Prostate gland (tissue), 2 donors: Measurements from ENCODE around the gene VRK3. TPM values are rescaled to one million over a fixed set of nuclear protein-coding genes. Genes with fewer than 3 reads are reported as not detected.
"Not testable (repeated sequence)": the region's sequence is repeated elsewhere in the genome, so short reads cannot be mapped to it uniquely, and the experiment has no call there.

Experiments used
- DNase-seq: peaks from one replicate; pipeline ENCODE4 v3.0.0-alpha.2; 2019; ENCODE audit warnings: low spot score
- H3K27ac ChIP-seq, 2 donors: fragments of 200-600 bp; sonication (generic); 2 replicates each; pipeline ENCODE4 v1.5.1; 2017 to 2019
- H3K27me3 ChIP-seq: fragments of 200-600 bp; sonication (generic); replicated peaks from 2 replicates; pipeline ENCODE4 v1.5.1; 2019; ENCODE audit not compliant: insufficient read depth
- H3K36me3 ChIP-seq, 2 donors: fragments of 200-600 bp; sonication (generic); 1 replicate in 1 of 2; 2 replicates in 1 of 2; pipeline versions ENCODE4 v1.5.1 to v1.8.1; 2017 to 2019
- H3K4me1 ChIP-seq: fragments of 200-600 bp; sonication (generic); replicated peaks from 2 replicates; pipeline ENCODE4 v1.5.1; 2019
- H3K4me3 ChIP-seq, 2 donors: fragments of 200-600 bp; sonication (generic); 2 replicates each; pipeline ENCODE4 v1.5.1; 2017 to 2019
- H3K9me3 ChIP-seq: fragments of 200-600 bp; sonication (generic); 2 replicates; pipeline ENCODE4 v1.5.1; 2017
- POLR2A ChIP-seq: fragments of 450-650 bp; IDR thresholded peaks from one replicate; pipeline ENCODE4 v1.6.1; 2016; ENCODE audit warnings: antibody characterized with exemption, mild to moderate bottlenecking
- POLR2AphosphoS5 ChIP-seq: sonication (generic); formaldehyde crosslinking; IDR thresholded peaks from one replicate; pipeline ENCODE4 v1.6.1; 2017; ENCODE audit warnings: antibody characterized with exemption
- WGBS: methylation state at CpG from one replicate; pipeline ENCODE4 v1.1.5; 2018; 5-methylcytosine and 5-hydroxymethylcytosine counted together
- intact Hi-C: fragments of 100-400 bp; cut with DNase I; formaldehyde crosslinking; loops from one replicate; pipeline ENCODE4 v1.14.2; 2022
- total RNA-seq, 2 donors: library from RNA; depleted of rRNA; stranded (reverse); fragments of >200 nt; gene quantifications; one replicate each; pipeline ENCODE4 v1.1.0, GENCODE V29; 2016
- TF ChIP-seq, protein P1 (sequence below), 4 experiments: fragments of 200-600 bp in 2 of 4; fragments of 450-650 bp in 2 of 4; sonication (generic) in 2 of 4; IDR thresholded peaks; 1 replicate in 3 of 4; 2 replicates in 1 of 4; pipeline ENCODE4 v1.5.1; 2016 to 2019; ENCODE audit warnings: antibody characterized with exemption in 4 of 4, mild to moderate bottlenecking in 2 of 4, moderate library complexity in 2 of 4

The VRK3 gene
- total RNA-seq, 2 donors from 2014 or later: 47.8 to 76.5 TPM

DNA sequence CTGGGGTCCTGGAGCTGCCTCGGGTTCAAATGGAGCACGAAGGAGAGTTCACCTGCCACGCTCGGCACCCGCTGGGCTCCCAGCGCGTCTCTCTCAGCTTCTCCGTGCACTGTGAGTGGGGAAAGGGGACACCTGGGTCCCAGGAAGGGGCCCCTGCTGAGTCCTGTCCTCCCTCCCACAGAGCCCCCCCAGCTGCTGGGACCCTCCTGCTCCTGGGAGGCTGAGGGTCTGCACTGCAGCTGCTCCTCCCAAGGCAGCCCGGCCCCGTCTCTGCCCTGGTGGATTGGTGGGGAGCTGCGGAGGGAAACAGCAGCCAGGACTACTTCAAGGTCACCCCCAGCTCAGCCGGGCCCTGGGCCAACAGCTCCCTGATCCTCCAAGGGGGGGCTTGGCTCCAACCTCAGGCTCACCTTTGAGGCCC is 53.2 kb downstream of the VRK3 start:
- H3K9me3 ChIP-seq: no peaks in the 10 kb centered on the region
- no peak for DNase-seq
- WGBS: 51% methylated on average over 12 of the region's 12 CpGs
- intact Hi-C loops: no loop called here
- no peaks in the 10 kb centered on the region for H3K4me1 ChIP-seq
- H3K36me3 ChIP-seq: no peaks in the 10 kb centered on the region
- H3K27me3 ChIP-seq: peaks cover 2% of the 10 kb centered on the region
- H3K4me3 ChIP-seq: no peak overlapping the region
- no peak overlapping the region for H3K27ac ChIP-seq
- no peak for TF ChIP-seq POLR2A
- TF ChIP-seq, protein P1, sequence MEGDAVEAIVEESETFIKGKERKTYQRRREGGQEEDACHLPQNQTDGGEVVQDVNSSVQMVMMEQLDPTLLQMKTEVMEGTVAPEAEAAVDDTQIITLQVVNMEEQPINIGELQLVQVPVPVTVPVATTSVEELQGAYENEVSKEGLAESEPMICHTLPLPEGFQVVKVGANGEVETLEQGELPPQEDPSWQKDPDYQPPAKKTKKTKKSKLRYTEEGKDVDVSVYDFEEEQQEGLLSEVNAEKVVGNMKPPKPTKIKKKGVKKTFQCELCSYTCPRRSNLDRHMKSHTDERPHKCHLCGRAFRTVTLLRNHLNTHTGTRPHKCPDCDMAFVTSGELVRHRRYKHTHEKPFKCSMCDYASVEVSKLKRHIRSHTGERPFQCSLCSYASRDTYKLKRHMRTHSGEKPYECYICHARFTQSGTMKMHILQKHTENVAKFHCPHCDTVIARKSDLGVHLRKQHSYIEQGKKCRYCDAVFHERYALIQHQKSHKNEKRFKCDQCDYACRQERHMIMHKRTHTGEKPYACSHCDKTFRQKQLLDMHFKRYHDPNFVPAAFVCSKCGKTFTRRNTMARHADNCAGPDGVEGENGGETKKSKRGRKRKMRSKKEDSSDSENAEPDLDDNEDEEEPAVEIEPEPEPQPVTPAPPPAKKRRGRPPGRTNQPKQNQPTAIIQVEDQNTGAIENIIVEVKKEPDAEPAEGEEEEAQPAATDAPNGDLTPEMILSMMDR (IDR thresholded peaks at IDR 0.05): no peak
- TF ChIP-seq POLR2AphosphoS5: no peak

DNA sequence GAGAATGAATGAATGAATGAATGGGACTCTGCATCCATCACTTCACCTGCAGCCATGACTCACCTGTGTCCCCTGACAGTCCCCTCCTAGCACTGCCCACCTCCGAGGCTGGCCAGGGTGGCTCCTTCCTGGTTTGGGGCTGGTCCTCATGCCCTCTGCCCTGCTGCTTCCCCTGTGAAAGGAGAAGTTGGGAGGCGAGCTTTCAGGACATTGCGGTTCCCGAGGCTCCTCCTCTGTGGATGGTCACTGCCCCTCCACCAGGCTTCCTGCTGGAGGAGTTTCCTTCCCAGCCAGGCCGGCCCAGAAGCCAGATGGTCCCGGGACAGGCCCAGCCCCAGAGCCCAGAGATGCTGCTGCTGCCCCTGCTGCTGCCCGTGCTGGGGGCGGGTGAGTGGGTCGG is 55.8 kb downstream of the VRK3 start:
- H3K27ac ChIP-seq, H3K4me3 ChIP-seq, intact Hi-C loops, H3K9me3 ChIP-seq, H3K36me3 ChIP-seq, H3K4me1 ChIP-seq, H3K27me3 ChIP-seq, DNase-seq: not testable (repeated sequence)
- 24% methylated on average over 4 of the region's 9 CpGs for WGBS

DNA sequence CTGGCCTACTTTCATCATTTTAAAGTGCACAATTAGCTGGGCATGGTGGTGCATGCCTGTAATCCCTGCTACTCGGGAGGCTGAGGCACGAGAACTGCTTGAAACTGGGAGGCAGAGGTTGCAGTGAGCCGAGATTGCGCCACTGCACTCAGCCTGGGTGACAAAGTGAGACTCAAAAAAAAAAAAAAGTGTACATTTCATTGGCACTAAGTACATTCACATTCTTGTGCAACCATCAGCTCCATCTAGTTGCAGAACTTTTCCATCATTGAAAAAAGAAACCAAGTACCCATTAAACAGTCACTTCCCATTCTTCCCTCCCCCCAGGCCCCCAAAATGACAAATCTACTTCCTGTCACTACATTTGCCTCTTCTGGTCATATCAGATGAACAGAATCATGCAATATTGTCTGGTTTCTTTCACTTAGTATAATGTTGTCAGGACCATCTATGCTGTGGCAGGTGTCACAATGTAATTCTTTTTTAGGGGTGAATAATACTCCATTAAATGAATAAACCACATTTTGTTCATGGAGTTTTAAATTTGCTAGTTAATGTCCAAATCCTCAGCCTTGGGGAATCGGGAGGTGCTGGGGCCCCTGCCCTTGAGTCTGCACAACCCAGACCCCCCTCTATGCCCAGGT is 56.8 kb downstream of the VRK3 start:
- TF ChIP-seq POLR2A: no peak
- TF ChIP-seq, protein P1 (IDR thresholded peaks at IDR 0.05): no peak
- TF ChIP-seq POLR2AphosphoS5: no peak
- no peak overlapping the region for H3K4me3 ChIP-seq
- no peak overlapping the region for H3K27ac ChIP-seq
- no peaks in the 10 kb centered on the region for H3K4me1 ChIP-seq
- intact Hi-C loops: no loop called here
- DNase-seq: no peak
- peaks cover 2% of the 10 kb centered on the region for H3K27me3 ChIP-seq
- no peaks in the 10 kb centered on the region for H3K9me3 ChIP-seq
- no peaks in the 10 kb centered on the region for H3K36me3 ChIP-seq
- 73% methylated on average over 5 of the region's 5 CpGs for WGBS

DNA sequence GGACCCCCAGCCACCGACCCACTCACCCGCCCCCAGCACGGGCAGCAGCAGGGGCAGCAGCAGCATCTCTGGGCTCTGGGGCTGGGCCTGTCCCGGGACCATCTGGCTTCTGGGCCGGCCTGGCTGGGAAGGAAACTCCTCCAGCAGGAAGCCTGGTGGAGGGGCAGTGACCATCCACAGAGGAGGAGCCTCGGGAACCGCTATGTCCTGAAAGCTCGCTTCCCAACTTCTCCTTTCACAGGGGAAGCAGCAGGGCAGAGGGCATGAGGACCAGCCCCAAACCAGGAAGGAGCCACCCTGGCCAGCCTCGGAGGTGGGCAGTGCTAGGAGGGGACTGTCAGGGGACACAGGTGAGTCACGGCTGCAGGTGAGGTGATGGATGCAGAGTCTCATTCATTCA is 64.2 kb downstream of the VRK3 start, which contains the start of gene SIGLEC11:
Gene SIGLEC11, minus strand, starts transcription at position 193 of the 400 bp plus-strand sequence. Its CDS starts 91 bp downstream, at position 102.
- H3K27ac ChIP-seq, H3K4me3 ChIP-seq: not testable (repeated sequence)
- 61% methylated on average over 5 of the region's 10 CpGs for WGBS

DNA sequence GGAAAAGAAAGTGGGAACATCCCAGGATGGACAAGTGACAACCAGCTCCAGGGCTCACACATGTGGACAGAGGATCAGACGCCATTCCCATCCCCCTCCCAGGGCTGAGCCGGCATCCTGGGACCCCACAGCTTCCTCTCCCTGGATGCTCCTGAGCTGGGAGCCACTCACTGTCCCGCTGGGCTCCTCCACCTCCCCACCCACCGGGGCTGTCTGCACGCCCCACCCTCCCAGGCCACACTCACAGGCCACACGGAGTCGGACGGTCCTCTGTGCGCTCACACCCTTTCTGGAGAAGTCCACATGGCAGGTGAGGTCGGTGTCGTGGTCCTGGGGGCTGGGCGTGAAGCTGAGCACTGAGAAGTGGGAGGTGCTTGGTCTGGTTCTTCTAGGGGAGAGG is 65.3 kb downstream of the VRK3 start:
- DNase-seq, intact Hi-C loops, H3K4me3 ChIP-seq, H3K27ac ChIP-seq, H3K27me3 ChIP-seq, H3K36me3 ChIP-seq, H3K4me1 ChIP-seq, H3K9me3 ChIP-seq: not testable (repeated sequence)
- no CpG with 5 or more reads among the region's 12 CpGs for WGBS

More for the DNA sequence above, 64.2 kb downstream of the VRK3 start, which contains the start of gene SIGLEC11:
- H3K4me1 ChIP-seq, H3K36me3 ChIP-seq, DNase-seq, H3K9me3 ChIP-seq, H3K27me3 ChIP-seq, intact Hi-C loops: not testable (repeated sequence)

DNA sequence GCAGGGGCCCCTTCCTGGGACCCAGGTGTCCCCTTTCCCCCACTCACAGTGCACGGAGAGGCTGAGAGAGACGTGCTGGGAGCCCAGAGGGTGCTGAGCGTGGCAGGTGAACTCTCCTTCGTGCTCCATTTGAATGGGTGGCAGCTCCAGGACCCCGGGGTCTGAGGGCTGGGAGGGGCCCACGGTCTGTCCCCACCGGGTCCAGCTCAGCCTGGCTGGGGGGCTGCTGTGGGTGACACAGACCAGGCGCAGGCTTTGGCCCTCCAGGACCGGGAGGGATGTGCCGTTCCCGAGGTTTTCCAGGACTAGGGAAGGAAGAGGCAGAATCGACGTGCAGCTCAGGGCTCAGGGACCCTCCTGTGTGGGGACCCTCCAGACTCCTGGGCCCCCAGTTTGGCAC is 66.6 kb downstream of the VRK3 start:
- H3K27ac ChIP-seq: not testable (repeated sequence)

DNA sequence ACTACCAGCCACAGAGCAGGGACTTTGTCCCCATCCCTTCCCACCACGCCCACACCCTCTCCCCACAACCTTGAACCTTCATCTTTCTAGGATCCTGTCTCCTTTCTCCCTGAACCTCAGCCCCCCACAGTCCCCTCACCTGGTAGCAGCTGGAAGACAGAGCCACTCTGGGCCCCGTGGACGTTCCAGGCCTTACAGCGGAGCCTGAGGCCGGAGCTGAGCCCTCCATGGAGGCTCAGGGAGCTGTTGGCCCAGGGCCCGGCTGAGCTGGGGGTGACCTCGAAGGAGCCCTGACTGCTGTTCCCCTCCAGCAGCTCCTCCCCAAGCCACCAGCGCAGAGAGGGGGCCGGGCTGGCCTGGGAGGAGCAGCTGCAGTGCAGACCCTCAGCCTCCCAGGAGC is 67.0 kb downstream of the VRK3 start:
- intact Hi-C loops, DNase-seq, H3K27ac ChIP-seq, H3K27me3 ChIP-seq, H3K9me3 ChIP-seq, H3K4me1 ChIP-seq, H3K36me3 ChIP-seq, H3K4me3 ChIP-seq: not testable (repeated sequence)
- WGBS: 56% methylated on average over 9 of the region's 9 CpGs

More for the DNA sequence above, 66.6 kb downstream of the VRK3 start:
- DNase-seq, H3K36me3 ChIP-seq, H3K4me3 ChIP-seq, intact Hi-C loops, H3K4me1 ChIP-seq, H3K9me3 ChIP-seq, H3K27me3 ChIP-seq: not testable (repeated sequence)
- WGBS: 64% methylated on average over 13 of the region's 13 CpGs
